ENCODE measurements around the gene ATRX.
"Not testable (repeated sequence)": the region's sequence is repeated elsewhere in the genome, so short reads cannot be mapped to it uniquely, and the experiment has no call there.

Gene ATRX, protein sequence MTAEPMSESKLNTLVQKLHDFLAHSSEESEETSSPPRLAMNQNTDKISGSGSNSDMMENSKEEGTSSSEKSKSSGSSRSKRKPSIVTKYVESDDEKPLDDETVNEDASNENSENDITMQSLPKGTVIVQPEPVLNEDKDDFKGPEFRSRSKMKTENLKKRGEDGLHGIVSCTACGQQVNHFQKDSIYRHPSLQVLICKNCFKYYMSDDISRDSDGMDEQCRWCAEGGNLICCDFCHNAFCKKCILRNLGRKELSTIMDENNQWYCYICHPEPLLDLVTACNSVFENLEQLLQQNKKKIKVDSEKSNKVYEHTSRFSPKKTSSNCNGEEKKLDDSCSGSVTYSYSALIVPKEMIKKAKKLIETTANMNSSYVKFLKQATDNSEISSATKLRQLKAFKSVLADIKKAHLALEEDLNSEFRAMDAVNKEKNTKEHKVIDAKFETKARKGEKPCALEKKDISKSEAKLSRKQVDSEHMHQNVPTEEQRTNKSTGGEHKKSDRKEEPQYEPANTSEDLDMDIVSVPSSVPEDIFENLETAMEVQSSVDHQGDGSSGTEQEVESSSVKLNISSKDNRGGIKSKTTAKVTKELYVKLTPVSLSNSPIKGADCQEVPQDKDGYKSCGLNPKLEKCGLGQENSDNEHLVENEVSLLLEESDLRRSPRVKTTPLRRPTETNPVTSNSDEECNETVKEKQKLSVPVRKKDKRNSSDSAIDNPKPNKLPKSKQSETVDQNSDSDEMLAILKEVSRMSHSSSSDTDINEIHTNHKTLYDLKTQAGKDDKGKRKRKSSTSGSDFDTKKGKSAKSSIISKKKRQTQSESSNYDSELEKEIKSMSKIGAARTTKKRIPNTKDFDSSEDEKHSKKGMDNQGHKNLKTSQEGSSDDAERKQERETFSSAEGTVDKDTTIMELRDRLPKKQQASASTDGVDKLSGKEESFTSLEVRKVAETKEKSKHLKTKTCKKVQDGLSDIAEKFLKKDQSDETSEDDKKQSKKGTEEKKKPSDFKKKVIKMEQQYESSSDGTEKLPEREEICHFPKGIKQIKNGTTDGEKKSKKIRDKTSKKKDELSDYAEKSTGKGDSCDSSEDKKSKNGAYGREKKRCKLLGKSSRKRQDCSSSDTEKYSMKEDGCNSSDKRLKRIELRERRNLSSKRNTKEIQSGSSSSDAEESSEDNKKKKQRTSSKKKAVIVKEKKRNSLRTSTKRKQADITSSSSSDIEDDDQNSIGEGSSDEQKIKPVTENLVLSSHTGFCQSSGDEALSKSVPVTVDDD (N-terminal part only)

DNA sequence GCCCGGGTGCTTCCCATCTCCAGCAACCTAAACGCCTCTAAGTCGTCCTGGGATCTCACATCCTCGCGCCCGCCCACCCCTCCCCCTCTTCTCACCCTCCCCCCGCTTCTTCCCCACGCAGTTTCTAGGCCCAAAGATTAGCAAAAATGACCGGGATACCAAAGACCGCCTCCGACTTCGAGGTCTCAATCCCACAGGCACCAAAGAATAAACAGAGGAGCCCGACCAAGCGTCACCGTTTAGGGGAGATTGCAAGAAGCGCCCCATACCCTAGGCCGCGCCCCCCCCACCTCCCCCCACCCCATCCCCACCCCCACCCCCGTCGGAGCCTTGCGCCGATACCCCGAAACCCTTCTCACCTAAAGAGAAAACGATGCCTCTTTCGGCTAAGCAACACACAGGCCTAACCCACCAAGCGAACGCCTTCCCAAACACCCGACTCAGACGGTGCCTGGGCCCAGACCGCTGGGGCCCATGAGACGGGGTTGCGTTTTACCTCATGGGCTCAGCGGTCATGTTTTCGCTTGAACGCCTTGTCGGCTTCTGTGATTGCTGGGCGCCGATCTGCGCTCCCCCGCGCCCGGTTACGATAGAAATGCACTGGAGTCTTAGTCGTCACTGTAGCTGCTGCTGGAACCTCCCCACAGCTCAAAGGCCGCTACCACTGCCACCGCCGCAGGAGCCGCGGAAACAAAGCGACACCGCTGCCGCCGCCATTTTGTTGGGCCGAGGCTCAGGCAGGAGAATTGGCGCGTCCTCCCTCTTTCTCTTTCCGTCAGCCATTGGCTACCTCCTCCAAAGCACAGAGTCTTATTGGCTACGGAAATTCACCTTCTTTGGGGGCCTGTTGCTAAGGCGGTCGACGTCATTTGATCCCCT, at the start of gene ATRX:
TSS of gene ATRX (minus strand) at position 731 of the 879 bp plus-strand sequence. CDS start at position 516, 215 bp downstream.
- peak; percentile 63 to 72 for DNase-seq

GRCh38 chrX:77831544-77831943, 45.5 kb upstream of the ATRX start:
- DNase-seq, result not testable (repeated sequence)

- DNase-seq, result not testable (repeated sequence)
Observed at GRCh38 chrX:77821989-77822388, 36.0 kb upstream of the ATRX start.

GRCh38 chrX:77820091-77820727, 34.2 kb upstream of the ATRX start:
- DNase-seq, result no peak

DNA sequence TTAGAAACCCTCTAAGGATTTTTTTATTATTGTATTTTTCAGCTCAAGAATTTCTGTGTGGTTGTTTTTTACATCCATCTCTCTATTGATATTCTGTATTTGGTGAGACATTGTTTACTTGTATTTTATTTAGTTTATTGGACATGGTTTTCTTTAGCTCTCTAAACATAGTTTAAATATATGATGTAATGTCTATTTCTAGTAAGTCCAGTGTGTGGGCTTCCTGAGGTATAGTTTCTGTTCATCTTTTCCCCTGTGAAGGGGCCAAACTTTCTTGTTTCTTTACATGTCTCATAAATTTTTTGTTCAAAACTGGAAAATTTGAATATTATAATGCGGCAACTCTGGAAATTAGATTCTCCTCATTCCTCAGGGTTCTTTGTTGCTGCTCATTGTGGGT, 28.2 kb upstream of the ATRX start:
- DNase-seq, result no peak

GRCh38 chrX:77802201-77802600, 16.2 kb upstream of the ATRX start:
- DNase-seq, result no peak

DNA sequence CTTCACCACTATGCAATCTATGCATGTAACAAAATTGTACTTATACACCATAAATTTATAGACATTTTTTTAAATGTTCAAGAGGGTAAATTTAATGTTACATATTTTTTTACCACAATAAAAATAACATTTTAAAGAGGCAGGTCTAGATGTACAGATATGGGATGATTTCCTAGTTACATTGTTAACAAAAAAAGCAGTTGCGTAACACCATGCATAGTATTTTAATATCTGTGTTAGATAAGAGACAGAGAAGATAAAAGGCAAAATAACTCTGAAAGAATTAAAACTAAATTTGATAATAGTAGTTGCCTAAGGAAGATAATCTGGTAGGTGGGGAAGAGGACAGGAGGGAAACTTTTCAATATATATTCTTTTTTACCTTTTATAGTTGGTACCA, 9.1 kb upstream of the ATRX start:
- DNase-seq, result no peak

DNA sequence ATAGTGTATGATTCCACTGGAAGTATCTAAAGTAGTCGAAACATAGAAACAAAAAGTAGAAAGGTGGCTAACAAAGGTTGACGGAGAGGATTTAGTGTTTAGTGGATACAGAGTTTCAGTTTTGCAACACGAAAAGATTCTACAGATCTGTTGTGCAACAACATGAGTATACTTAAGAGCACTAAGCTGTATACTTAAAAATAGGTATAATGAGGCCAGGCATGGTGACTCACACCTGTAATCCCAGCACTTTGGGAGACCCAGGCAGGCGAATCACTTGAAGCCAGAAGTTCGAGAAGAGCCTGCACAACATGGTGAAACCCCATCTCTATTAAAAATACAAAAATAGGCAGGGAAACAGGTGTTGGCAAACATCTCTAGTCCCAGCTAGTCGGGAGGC, 7.9 kb upstream of the ATRX start:
- DNase-seq, result no peak

DNA sequence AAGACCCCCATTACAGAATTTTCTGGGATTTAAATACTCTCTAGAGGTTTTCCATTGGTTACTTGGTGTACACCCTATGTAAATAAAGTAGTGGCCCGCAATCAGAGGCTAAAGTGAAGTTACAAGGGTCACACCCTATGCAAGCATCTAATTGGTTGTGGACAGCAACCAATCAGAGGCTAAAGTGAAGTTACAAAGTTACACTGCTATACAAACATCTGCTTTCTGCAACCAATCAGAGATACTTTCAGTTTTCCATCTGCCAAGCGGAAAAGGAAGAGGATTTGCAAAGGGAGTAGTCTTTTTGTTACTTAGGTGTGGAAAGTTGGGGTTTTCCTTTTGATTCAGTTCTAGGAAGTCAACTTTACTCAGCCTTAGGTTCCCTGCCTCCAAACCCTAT, 2.0 kb upstream of the ATRX start:
- peak; percentile 74 to 89 for DNase-seq

- no peak for DNase-seq
Observed at GRCh38 chrX:77786365-77786680, 307 bp upstream of the ATRX start.

DNA sequence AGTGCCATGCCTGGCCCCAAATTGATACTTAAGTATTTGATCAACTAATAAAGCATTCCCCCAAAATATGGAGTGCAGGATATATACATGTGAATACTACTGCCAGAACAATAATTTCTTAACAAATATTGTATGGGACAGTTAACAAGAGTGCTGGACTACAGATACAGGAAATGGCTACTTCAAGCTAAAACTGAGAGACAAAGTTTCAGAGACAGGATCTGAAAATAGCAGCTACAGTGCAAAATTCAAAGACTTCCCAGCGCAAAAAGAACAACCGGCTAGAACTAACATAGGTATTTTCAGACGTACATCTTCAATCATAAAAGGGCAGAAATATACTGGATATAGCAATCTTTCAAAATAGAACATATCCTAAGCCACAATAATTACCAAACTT, 6.3 kb downstream of the ATRX start:
- no peak for DNase-seq

DNA sequence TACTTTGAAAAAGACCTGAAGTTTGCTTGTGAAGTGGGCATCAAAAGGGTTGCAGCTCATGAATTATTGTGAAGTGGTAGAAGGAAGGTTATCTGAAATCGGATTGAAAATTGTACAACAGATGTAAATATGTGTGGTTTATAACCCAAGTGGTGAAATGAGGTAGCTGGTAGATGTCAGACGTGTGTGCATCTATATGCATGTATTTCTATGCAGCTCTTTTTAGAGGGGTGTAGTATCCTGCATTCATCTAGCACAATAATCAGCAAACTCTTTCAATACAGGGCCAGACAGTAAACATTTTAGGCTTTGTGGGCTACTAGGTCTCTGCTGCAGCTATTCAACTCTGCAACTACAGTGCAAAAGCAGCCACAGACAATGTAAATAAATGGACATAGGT, 9.4 kb downstream of the ATRX start:
- DNase-seq, result peak in 1 of 2 donors; percentile 3

DNA sequence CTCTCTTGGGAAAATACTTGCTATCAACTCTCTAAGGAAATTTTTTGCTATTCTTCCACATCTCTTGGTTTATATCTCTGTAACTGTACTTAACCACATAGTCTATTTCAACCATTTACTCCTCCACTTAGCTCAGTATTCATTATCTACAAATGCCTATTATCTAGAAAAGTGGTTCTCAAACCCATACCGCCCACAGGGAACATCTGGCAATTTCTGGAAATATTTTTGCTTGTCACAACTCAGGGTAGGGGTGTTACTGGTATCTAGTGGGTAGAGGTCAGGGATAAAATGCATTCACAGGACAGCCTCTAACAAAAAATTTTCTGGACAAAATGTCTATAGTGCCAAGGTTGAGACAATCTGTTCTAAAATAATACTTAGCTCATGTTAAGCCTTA, 14.4 kb downstream of the ATRX start:
- no peak for DNase-seq

DNA sequence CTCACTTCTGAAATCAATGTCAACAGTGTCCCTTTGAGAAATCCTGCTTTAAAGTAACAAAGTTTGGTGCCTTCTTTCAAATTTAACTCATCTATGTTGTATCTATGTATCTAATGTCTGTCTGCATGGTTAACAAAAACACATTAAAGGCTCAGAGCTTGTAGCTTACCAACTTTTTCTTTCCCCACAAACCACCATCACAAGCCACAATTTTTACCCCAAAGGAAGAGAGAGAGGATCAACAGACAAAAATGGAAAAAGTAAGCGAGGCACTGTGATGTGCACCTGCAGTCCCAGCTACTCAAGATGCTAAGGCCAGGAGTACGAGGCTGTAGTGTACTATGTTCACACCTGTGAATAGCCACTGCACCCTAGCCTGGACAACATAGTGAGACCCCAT, 17.2 kb downstream of the ATRX start:
- no peak for DNase-seq

GRCh38 chrX:77766212-77766611, 19.8 kb downstream of the ATRX start:
- not testable (repeated sequence) for DNase-seq

- no peak for DNase-seq
Observed at GRCh38 chrX:77755561-77755960, 30.5 kb downstream of the ATRX start.

- not testable (repeated sequence) for DNase-seq
Observed at GRCh38 chrX:77753942-77754341, 32.1 kb downstream of the ATRX start.

DNA sequence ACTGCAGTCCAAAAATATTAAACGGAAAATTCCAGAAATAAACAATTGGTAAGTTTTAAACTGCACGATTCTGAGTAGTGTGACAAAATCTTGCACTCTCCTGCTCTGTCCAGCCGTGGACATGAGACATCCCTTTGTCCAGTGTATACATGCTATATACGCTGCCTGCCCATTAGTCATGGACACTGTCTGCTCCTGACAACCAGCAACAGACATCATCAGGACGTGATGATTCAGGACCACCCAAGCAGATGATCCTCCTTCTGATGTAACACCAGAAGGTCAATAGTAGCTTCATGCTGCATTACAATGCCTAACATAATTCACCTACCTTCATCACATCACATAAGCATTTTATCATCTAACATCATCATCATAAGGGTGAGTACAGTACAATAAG, 36.3 kb downstream of the ATRX start:
- no peak for DNase-seq

- no peak for DNase-seq
Observed at GRCh38 chrX:77743720-77744119, 42.3 kb downstream of the ATRX start.

- no peak for DNase-seq
Observed at GRCh38 chrX:77742788-77743476, 43.1 kb downstream of the ATRX start.

GRCh38 chrX:77740376-77740905, 45.6 kb downstream of the ATRX start:
- DNase-seq, result peak in 1 of 2 donors; percentile 6
